ENCODE results near the gene MED15. TPM values are rescaled to one million over a fixed set of nuclear protein-coding genes. Genes with fewer than 3 reads are reported as not detected.

Gene MED15
- total RNA-seq, 4 donors from 2014 or later, result 40.3 to 69.6 (median 49.2) TPM

- WGBS, 2 donors, result 86 to 91% methylated on average over 5 to 6 of the region's 6 CpGs
- DNase-seq (ENCODE audit: low spot score in 2 of 2), result no peak
- H3K4me3 ChIP-seq (ENCODE audit: low read depth, poor library complexity, severe bottlenecking), result no peak overlapping the region
- TF ChIP-seq CTCF (IDR thresholded peaks at IDR 0.05) (no peak), POLR2A (IDR thresholded peaks at IDR 0.05) (no peak)
- intact Hi-C loops (cut with DNase I; ENCODE audit: low total_unique reads), result no loop called here
Observed at GRCh38 chr22:20635227-20635591, 127.8 kb downstream of the MED15 start.

GRCh38 chr22:20636075-20636812 is 128.8 kb downstream of the MED15 start:
- DNase-seq (ENCODE audit: low spot score in 2 of 2), result no peak
- 81 to 85% methylated on average over 16 of the region's 16 CpGs for WGBS, 2 donors
- TF ChIP-seq CTCF (IDR thresholded peaks at IDR 0.05) (no peak), POLR2A (IDR thresholded peaks at IDR 0.05) (no peak)
- intact Hi-C loops (cut with DNase I; ENCODE audit: low total_unique reads), result no loop called here
- H3K4me3 ChIP-seq (ENCODE audit: low read depth, poor library complexity, severe bottlenecking), result no peak overlapping the region

- DNase-seq (ENCODE audit: low spot score in 2 of 2), result no peak
- 82 to 87% methylated on average over 2 of the region's 2 CpGs for WGBS, 2 donors
- no peak for TF ChIP-seq POLR2A (IDR thresholded peaks at IDR 0.05)
- no peak for TF ChIP-seq CTCF (IDR thresholded peaks at IDR 0.05)
- intact Hi-C loops (cut with DNase I; ENCODE audit: low total_unique reads), result no loop called here
- H3K4me3 ChIP-seq (ENCODE audit: low read depth, poor library complexity, severe bottlenecking), result no peak overlapping the region
Observed at GRCh38 chr22:20636945-20637344, 129.5 kb downstream of the MED15 start.

Other genes starting within 250 kb of the MED15 start
- 10 to 100 TPM in 3 of 4 donors, 1 to 10 TPM in 1; 9.1 to 15.7 (median 12.9) TPM for gene RTN4R, start 239.3 kb upstream of the MED15 start, total RNA-seq
- 10 to 100 TPM; 56.2 to 81.0 (median 79.3) TPM for gene DGCR6L, start 187.6 kb upstream of the MED15 start, total RNA-seq
- 10 to 100 TPM; 11.3 to 13.2 (median 11.5) TPM for gene ZNF74, start 113.5 kb upstream of the MED15 start, total RNA-seq
- 1 to 10 TPM; 6.1 to 9.6 (median 8.4) TPM for gene SCARF2, start 69.8 kb upstream of the MED15 start, total RNA-seq
- gene KLHL22, start 11.8 kb upstream of the MED15 start, total RNA-seq, result 10 to 100 TPM; 14.0 to 23.8 (median 20.2) TPM

All from lower leg skin (tissue), 4 donors.